Activated CD8-positive, alpha-beta memory T cell treated with anti-CD3 and anti-CD28 coated beads for 24 hours (primary cell): Measurements from ENCODE around the gene GTF2IRD1.
A peak's percentile ranks its signal among the peaks of the same experiment; 100 is the strongest.
"Not testable (repeated sequence)": the region's sequence is repeated elsewhere in the genome, so short reads cannot be mapped to it uniquely, and the experiment has no call there.

Experiments
- DNase-seq: peaks from one replicate; pipeline ENCODE4 v3.0.0-alpha.2; 2020

GTF2IRD1 gene

GRCh38 chr7:74430409-74430808 lies 23.3 kb upstream of the GTF2IRD1 start:
- DNase-seq = not testable (repeated sequence)

GRCh38 chr7:74430961-74431466 lies 22.7 kb upstream of the GTF2IRD1 start:
- DNase-seq = no peak

GRCh38 chr7:74437291-74437571 lies 16.5 kb upstream of the GTF2IRD1 start:
- not testable (repeated sequence) for DNase-seq

- DNase-seq = no peak
Observed at GRCh38 chr7:74438327-74438726, 15.4 kb upstream of the GTF2IRD1 start.

GRCh38 chr7:74439541-74439940 lies 14.2 kb upstream of the GTF2IRD1 start:
- DNase-seq = no peak

- DNase-seq = not testable (repeated sequence)
Observed at GRCh38 chr7:74440143-74440542, 13.6 kb upstream of the GTF2IRD1 start.

GRCh38 chr7:74441801-74442200 lies 11.9 kb upstream of the GTF2IRD1 start:
- no peak for DNase-seq

- DNase-seq = no peak
Observed at GRCh38 chr7:74443543-74444247, 10.0 kb upstream of the GTF2IRD1 start.

- no peak for DNase-seq
Observed at GRCh38 chr7:74449144-74449543, 4.6 kb upstream of the GTF2IRD1 start.

- peak; percentile 88 for DNase-seq
Observed at GRCh38 chr7:74449809-74450397, 3.8 kb upstream of the GTF2IRD1 start.

- peak; percentile 77 for DNase-seq
Observed at GRCh38 chr7:74452748-74453321, 871 bp upstream of the GTF2IRD1 start.

- DNase-seq = no peak
Observed at GRCh38 chr7:74454021-74454924, 567 bp downstream of the GTF2IRD1 start.

GRCh38 chr7:74454925-74455288 lies 1.2 kb downstream of the GTF2IRD1 start:
- DNase-seq = no peak

GRCh38 chr7:74455291-74455804 lies 1.6 kb downstream of the GTF2IRD1 start:
- no peak for DNase-seq

GRCh38 chr7:74455928-74456327 lies 2.2 kb downstream of the GTF2IRD1 start:
- DNase-seq = no peak

- no peak for DNase-seq
Observed at GRCh38 chr7:74457007-74457406, 3.3 kb downstream of the GTF2IRD1 start.

GRCh38 chr7:74461970-74462706 lies 8.4 kb downstream of the GTF2IRD1 start:
- DNase-seq = no peak

GRCh38 chr7:74462707-74463100 lies 9.0 kb downstream of the GTF2IRD1 start:
- DNase-seq = no peak

GRCh38 chr7:74464931-74465886 lies 11.5 kb downstream of the GTF2IRD1 start:
- DNase-seq = no peak

GRCh38 chr7:74466196-74466813 lies 12.6 kb downstream of the GTF2IRD1 start:
- no peak for DNase-seq

GRCh38 chr7:74467876-74468275 lies 14.2 kb downstream of the GTF2IRD1 start:
- DNase-seq = no peak
